GM11168 (cell line): ENCODE measurements around the gene TMEM271.

ENCODE experiments used
- in situ Hi-C: fragments of 300-500 bp; cut with MboI; formaldehyde crosslinking; loops from one replicate; pipeline ENCODE4 v1.12.0; 2022; ENCODE audit warnings: low sequenced_read_pairs; ENCODE audit not compliant: unreplicated experiment

Gene TMEM271, protein sequence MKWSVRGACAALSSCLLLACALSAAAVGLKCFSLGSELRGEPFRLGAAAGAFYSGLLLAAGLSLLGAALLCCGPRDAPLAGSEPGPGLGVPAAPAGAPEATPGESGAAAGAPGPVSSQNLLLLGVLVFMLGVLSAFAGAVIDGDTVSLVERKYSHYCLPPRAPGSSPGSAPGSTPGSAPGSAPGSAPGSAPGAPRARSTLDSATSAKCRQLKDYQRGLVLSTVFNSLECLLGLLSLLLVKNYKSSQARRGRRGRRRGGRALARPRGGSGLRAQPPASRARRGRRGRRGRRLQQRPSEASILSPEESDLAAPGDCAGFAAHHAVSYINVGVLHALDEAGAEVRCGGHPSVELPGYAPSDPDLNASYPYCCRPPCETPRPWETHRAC

GRCh38 chr4:576245-576821 lies at the start of gene TMEM271:
Gene TMEM271, minus strand, starts transcription at chr4:576295. Its CDS starts 233 bp downstream, at chr4:576062.
- in situ Hi-C loops, result no loop called here

DNA sequence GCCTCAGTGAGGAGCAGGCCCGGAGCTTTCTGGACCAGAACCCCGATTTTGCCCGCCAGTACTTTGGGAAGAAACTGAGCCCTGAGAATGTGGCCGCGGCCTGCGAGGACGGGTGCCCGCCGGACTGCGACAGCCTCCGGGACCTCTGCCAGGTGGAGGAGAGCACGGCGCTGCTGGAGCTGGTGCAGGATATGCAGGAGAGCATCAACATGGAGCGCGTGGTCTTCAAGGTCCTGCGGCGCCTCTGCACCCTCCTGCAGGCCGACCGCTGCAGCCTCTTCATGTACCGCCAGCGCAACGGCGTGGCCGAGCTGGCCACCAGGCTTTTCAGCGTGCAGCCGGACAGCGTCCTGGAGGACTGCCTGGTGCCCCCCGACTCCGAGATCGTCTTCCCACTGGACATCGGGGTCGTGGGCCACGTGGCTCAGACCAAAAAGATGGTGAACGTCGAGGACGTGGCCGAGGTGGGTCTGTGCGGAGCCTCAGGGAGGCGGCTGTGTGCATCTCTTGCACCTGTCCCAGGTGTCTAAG lies 49.6 kb upstream of the TMEM271 start:
- in situ Hi-C loops, result no loop called here

GRCh38 chr4:624705-625590 lies 48.9 kb upstream of the TMEM271 start, which contains the start of gene PDE6B:
Gene PDE6B, plus strand, starts transcription at chr4:625573. Its CDS starts 54 bp downstream, at chr4:625627.
- in situ Hi-C loops, result no loop called here

DNA sequence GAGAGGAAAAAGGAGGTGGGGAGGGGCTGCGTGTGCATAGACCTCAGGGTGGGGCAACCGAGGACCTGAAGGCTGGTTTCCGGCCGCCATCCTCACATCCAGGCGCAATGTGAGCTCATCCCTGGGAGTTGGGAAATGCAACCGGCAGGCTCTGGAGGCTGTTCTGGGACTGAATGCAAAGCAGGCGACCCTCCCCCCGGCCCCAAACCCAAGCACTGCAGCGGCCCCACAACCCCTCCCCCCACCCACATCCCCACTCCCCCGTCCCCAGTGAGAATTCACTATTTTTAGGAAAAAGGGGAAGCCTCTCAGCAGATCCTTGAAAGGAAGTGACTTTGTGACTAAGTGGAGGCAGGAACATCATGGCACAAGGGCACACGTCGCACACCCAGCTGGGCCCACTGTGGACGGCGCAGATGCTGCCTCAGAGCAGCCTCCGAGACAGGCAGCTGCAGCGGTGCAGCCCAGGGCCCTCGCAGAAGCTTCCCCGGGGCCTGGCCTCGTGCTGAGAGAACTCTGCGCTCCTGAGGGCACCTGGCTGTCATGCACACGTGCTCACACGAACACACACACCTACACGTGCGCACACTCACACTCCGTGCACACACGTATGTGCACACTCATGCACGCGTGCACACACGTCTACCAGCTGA lies 47.9 kb upstream of the TMEM271 start:
- in situ Hi-C loops, result no loop called here

GRCh38 chr4:622996-623913 lies 47.2 kb upstream of the TMEM271 start:
- in situ Hi-C loops, result no loop called here

GRCh38 chr4:622071-622995 lies 46.2 kb upstream of the TMEM271 start:
- in situ Hi-C loops, result no loop called here

GRCh38 chr4:621296-622070 lies 45.4 kb upstream of the TMEM271 start:
- in situ Hi-C loops, result no loop called here

- in situ Hi-C loops, result no loop called here
These were observed 44.8 kb upstream of the TMEM271 start for GRCh38 chr4:620851-621261.

DNA sequence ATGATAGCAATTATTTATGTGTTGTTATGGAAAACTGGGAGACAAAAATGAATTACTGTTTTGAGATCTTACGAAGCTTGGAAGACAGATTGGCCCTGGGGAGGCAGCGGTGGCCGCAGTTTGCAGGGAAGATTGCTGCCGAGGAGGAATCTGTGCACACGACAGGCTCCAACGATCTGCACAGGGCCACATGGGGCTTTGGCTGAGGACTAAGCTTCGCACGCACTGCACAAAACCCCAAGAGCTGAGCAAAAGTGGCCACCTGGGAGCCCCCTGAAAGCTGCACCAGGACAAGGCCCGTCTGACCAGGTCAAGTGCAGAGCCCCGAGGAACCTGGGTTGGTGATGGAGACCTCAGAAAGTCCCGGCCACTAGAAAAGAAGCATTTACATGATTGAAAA lies 44.1 kb upstream of the TMEM271 start:
- in situ Hi-C loops, result no loop called here

GRCh38 chr4:617644-618641 lies 41.8 kb upstream of the TMEM271 start:
- in situ Hi-C loops, result no loop called here

- in situ Hi-C loops, result no loop called here
These were observed 41.0 kb upstream of the TMEM271 start for GRCh38 chr4:616911-617643.

GRCh38 chr4:616091-616490 lies 40.0 kb upstream of the TMEM271 start:
- in situ Hi-C loops, result no loop called here

DNA sequence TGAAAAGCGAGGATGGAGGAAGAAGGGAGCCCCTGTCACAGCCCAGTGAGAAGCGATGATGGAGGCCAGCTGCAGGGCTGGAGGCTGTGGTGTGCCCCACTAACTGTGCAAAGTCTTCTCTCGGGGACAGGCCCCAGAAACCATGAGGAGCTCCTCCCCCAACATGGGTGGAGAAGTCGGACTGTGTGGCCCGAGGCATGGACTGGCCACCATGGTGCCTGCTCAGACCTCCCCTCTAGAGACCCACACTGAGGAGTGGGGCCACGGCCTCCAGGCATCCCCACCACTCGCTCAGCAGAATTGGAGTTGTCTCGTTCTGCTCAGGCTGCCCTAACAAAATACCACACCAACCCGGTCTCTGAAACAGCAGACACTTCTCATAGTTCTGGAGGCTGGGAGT lies 37.0 kb upstream of the TMEM271 start:
- in situ Hi-C loops, result no loop called here

DNA sequence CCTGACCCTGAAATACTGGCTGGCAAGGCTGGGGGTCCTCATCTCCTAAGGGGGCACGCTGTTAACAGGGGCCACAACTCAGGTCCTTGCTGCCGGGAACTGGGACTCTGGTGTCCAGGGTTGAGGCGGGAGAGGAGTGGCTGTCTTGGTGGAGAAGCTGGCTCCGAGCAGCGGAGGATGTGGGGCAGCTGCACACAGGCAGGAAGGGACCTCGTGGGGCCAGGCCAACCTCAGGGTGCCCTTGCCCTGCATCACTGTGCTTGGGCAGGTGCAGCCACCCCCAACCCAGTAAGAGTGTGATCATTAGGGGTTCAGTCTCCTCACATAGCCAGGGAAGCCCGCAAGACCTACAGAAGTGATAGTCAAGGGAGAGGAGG lies 36.6 kb upstream of the TMEM271 start:
- in situ Hi-C loops, result no loop called here

DNA sequence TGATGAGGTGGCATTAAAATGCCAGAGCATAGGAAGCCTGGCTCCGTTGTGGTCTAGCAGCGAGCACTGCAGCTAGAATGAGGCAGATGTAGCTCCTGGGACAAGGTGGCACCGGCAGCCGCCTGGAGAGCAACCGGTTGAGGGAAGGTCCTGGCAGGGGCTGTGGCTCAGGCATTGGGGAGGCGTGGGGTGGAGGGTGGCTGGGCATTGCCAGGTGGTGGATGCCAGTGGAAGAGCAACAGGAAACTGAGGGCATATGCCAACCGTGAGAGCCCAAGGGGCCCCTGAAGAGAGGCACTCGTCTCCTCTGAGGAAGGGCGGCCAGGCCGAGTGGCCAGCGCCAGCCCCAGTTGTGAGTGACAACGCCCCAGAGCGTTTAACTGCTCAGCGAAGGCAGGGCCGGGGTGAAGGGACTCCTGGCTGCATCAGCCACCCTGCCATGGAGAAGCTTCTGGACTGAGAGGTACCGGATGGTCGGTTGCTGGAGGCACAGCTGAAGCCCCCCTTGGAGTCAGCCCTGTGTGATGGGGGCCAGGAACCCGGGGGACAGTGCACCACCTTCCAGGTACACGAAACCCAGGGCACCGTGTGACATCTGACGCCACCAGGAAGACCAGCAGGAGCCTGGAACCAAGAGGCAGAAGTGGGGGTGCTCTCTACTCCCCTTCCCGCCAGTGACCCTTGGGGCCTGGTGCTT lies 36.1 kb upstream of the TMEM271 start:
- in situ Hi-C loops, result no loop called here
